Measurements from ENCODE around the gene GLI3.
"Not testable (repeated sequence)": the region's sequence is repeated elsewhere in the genome, so short reads cannot be mapped to it uniquely, and the experiment has no call there.

Gene GLI3

DNA sequence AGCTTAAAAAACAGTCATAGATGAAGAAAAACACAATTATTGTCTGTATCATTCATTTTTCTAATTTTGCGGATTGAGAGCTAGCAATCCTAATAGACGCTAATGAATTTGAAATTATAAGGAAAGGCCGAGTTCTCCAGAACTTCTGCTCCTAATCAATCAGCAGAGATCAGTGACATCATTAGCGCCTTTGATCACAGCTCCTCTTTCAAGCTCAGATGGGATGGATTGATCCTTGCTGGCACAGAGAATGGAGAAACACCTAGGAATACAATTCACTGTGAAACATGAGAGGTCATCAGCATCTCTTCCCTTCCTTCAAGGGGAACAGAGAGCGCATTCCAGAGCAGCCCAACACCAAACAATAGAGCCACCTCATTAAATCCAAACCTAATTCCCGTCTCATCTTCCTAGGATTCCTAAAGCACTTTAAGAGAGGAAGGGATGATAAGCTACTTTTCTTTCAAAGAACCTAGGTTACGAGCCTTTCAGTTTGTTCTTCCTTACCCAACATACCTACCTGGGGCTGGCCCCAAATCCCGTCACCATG lies 24.4 kb downstream of the GLI3 start:
- no peak for DNase-seq (ENCODE audit: low read depth)

DNA sequence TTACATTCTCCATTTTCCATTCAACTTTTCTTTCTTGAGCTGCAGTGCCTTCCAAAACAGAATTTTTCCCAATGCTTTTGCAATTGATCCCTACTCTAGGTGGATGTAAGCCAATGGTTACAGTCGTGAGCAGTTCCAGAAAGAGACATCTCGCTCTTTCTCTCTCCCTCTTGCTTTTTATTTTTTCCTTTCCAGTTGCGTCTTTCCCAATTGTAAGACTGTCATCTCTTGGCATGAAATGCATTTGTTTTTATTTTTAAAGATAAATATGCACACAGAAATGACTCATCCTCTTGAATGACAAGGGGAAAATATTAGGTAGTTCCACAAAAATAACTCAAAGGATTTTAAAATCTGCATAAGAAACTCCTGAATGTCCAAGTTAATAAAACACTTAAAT lies 25.1 kb downstream of the GLI3 start:
- no peak for DNase-seq (ENCODE audit: low read depth)

DNA sequence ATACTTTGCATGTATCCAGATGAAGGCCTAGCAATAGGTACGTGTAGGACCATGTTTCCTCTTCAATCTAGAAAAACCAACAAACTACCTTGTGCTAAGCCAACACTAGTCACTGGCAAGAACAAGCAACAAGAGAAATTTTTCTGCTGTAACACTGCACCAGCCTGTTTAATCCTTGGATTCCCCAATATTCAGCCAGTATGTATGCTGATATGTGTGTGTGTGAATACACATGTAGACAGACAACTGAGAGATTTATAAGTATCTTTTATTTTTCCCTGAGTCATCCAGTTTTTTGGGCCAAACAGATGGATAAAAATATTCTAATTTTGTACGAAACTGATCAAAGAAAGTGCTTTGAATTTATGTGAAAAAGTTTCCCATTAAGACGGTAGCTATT lies 26.2 kb downstream of the GLI3 start:
- no peak for DNase-seq (ENCODE audit: low read depth)

DNA sequence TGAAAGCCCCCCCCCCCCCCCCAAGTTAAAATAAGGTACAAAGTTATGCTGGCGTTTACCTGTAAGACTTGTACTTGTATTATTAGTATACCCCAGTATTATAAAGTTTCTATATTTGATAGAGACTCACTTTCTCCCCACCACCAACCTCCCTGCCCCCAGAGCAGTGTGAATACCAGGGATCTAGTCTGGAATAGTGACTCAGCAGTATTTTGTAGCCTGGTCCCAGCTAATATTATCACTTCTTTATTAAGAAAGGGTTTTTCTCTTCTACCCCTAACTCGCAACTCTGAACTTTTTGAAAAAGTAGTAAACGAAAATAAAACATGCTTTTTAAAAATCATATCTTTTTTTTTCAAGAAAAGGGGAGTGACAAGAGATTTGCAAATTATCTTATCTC lies 26.7 kb downstream of the GLI3 start:
- no peak for DNase-seq (ENCODE audit: low read depth)

DNA sequence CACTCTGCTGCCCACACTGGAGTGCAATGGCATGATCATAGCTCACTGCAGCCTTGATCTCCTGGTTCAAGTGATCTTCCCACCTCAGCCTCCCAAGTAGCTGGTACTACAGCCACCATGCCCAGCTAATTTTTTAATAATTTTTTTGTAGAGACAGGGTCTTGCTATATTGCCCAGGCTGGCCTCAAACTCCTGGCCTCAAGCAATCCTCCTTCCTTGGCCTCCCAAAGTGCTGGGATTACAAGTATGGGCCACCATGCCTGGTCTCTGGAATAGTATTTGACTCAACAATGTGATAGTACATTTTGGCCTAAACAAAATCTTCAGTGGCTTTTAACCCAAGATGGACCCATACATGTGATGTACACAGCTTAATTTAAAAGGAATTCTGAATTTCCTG lies 27.9 kb downstream of the GLI3 start:
- not testable (repeated sequence) for DNase-seq (ENCODE audit: low read depth)

DNA sequence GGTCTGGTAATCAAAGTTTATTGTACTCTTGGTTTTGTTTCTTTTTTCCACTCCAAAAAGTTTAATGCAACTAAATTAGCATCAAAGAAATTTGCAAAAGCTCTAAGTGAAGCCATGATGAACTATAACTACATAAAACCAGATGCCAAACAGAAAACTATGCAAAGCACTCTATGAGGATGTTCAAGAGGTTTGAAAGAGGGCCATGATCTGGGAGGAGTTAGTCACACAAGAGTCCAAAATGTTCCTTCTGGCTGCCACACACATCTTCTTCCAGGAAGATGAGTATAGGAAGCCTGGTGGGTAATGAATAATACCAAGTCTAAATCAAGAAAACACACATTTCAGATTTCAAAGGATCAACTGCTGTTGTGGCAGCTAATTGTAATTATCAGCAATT lies 28.4 kb downstream of the GLI3 start:
- DNase-seq (ENCODE audit: low read depth): no peak

DNA sequence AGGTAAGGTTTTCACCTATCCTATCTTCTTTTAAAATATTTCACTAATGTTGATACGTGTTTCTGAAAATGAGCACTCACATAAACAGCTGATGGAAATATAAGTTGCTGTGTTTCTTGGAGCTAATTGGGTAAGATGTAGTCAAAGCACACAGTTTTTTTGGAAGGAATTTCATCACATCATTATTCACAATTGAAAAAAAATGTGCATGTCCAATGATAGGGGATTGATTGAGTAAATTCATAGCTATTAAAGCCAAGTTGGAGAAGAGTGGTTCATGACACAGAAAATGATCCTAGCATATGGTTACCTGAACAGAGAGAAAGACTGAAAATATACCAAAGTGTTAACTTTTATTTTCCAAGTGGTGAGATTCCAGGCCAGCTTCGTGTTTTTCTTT lies 29.6 kb downstream of the GLI3 start:
- no peak for DNase-seq (ENCODE audit: low read depth)

DNA sequence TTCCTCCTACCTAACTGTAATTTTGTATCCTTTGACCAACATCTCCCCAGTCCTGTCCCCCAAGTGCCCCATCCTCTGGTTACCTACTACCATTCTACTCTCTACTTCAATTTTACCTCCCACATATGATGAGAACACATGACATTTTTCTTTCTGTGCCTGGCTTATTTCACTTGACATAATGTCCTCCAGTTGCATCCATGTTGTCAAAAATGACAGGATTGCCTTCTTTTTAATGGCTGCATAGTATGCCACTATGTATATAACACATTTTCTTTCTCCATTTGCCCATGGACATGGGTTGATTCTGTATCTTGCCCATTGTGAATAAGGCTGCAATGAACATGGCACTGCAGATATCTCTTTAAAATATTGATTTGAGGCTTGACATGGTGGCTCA lies 33.7 kb downstream of the GLI3 start:
- DNase-seq (ENCODE audit: low read depth): no peak

DNA sequence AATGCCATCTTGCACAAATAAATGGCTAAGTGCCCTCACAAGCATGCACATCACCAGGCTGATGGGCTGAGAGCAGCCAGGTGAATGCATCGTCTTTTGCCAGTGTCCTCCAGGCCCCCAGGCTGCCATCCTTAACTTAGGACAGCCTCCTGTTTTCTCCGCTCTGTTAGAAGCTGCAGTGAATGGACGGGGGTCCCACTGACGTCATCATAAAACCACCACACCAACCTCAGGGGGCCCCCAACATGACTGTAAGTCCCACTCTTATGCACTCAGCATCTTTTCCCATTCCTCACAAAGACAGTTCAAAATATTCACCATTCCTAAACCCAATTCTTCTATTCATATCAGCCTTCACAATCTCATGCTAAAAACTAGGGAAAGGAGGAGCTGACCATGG lies 34.4 kb downstream of the GLI3 start:
- DNase-seq (ENCODE audit: low read depth): no peak

DNA sequence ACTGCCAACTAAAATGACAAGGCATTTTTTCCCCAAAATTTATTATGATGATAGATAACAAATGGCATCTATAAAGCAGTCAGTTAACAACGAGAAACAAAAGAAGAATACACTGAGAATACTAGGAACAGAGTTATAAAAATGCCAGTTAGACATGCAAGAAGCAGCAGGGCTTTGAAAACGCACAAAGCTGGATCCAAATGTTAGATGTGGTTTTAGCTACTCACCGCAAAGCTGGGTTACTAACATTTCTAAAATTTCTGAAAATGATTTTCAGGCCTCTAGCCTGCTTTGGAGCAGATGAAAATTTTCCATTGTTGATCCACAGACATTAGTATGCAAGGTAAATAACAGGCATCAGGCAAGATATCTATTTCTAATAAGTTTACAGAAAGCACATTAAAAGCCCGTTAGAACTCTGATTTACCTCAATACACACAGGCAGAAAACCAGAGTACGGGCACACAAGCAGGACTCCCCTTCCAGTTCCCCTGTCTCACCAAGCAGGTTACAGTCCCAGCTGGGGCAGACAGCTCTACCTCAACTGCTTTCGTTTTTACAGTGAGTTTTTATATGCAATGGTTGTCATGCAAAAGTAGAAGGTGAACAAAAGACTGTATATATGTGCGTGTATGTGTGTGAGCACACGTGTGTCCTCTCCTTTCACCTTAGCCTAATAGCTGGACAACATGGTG lies 37.9 kb downstream of the GLI3 start:
- DNase-seq (ENCODE audit: low read depth): no peak

DNA sequence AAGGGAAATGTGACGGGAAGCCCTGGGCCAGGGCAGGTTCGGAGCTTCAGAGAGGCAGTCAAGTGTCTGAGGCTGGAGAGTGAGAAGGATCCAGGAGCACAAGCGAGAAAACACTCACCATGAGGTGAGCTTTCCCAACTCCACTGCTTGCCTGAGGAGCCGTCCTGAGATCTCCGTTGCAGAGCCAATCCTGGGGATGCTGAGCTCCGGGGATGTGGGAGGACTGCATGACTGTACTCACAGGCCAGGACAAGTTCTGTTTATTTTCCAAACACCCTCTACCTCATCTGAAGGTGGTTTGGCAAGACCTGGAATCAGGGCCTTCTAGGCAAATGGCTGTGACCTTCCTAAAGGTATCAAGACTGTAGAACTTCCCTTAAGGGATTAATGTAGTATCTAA lies 38.7 kb downstream of the GLI3 start:
- no peak for DNase-seq (ENCODE audit: low read depth)

DNA sequence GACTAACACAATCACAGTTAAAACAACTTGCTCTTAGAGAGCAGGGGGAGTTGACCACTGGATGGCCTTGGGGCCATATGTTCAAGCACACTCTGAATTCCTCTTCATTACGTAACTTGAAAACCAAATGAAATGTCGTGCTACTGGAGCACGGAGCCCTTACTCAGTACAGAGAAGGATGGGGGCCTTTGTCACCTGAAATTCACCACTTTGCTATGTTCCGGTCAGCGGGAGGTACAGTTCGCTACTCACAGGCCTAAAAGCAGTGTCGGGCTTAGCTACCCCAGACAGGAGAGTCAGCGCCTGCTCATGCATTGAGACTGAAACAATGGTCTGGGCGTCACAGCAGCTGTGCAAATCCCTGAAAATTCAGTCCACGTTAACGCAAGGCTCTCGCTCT lies 39.6 kb downstream of the GLI3 start:
- DNase-seq (ENCODE audit: low read depth): no peak

DNA sequence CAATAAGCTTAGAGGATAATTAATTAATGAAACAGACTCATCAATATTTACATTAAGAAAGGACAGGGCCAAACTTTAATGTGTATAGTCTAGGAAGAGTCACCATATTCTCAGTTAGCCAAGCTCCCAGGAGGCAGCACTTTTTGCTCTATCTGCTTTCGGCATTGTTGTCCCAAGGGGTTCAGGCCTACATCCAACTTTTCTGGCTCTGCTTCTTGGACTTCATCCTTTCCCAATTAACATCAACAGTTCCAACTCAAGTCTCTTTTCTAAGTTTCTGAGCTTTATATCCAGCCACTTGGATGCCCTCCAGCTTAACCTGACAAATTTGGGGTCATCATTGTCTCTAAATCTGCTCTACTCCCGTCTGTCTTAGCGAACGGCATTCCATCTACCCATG lies 42.8 kb downstream of the GLI3 start:
- no peak for DNase-seq (ENCODE audit: low read depth)

DNA sequence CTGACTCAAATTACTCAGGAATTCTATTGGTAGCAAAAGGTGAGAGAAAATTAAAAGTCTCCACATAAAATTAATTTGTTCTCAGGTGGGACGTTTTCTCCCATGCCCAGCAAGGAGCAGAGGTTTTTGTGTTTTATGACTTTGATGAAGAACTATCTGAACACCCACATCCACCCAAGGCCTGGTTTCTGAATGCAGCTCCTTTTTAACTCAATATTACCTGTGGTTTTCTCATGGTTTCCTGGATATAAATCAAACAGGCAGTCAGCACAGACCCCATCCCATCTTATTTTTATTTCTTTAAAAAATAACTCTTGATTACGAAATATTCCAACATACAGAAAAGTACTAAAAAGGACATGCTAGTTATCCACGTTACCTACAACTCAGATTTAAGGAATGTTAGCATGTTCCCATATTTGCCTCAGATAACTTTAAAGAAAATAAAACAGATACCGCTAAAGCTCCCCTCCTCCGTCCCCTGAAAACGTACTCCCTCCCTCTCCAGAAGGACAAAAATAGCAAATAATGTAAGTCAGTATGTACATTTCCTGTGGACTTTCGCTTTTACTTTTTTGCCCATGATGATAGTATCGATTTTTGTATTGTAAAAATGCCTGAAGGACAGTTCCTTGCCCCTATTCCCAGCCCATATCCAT lies 43.4 kb downstream of the GLI3 start:
- no peak for DNase-seq (ENCODE audit: low read depth)

DNA sequence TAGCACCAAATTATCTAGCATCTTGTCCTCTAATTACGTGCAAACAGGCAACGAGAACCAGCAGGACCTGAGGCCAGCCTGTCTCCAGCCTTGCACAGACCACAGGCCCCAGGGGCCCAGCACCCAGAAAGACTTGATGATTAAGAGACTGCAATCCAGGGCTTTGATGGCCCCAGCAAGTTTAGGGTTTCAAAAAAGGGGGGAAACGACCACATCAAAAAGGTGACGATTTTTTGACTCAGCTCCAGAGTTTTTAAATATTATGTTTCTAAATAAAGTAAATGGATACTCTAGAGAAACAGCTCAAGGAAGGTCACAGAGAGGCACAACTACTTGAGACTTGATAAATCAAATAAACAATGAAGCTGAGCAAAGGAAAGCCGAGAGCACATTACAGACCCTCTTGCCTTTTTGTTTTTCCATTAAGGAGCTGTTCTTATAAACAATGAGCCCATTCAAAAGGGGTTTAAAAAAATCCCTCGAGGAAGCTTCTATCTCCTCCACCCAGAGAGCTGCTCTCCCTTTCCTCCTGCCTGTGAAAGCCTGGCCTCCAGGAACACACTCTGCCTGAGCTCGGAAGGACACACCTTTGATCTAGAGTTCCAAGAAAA lies 44.1 kb downstream of the GLI3 start:
- DNase-seq (ENCODE audit: low read depth): no peak

DNA sequence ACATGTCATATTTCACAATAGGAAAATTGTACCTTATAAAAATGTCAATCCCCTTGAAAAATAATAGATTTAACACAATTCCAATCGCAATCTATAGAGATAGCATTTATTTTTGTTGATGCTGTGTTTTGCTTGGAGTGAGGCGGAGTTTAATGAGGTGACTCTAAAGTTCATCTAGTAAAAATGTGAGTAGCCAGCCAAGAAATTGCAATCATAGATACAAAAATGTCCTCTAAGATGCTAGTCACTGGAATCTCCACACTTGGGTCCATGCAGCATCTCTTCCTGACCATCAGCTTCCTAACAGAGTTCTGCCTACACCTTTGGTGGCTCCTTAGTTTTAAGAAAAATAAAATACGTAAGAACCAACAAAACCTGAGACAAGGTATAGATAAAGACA lies 44.9 kb downstream of the GLI3 start:
- DNase-seq (ENCODE audit: low read depth): no peak

DNA sequence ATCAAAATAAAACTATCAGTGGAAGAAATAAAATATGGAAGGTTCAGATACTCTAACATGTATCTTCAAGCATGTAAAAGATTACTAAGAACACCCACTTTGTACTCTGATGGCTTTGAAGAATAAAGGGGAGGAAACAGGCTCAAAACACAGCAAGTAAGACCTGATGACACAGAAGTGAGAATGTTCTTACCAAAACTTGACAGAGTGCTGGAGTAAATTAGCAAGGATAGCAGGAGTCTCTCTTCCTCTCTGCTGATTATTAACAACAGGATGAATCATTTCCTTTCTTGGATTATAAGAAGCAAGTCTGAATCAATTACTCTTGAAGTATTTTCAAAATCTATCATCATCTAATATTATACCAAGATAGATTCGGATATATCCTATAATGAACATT lies 47.5 kb downstream of the GLI3 start:
- no peak for DNase-seq (ENCODE audit: low read depth)

DNA sequence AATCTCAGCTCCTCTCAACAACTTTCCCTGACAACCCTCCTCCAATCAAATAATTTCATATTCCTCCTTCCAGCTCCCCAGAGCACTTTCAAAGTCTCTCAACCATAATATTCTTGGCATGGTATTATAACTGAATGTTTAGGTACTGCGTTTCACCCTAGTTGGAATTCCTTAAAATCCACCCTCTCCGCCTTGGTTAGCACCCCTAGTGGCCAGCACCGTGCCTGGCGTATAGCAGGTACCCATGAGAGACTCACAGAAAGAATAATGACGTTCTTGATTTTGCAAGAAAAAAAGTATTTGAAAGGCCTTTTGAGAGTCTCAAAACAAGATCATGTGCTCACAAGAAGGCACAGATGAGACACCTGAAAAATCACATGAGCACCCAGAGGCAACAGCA lies 50.9 kb downstream of the GLI3 start:
- DNase-seq (ENCODE audit: low read depth): no peak

DNA sequence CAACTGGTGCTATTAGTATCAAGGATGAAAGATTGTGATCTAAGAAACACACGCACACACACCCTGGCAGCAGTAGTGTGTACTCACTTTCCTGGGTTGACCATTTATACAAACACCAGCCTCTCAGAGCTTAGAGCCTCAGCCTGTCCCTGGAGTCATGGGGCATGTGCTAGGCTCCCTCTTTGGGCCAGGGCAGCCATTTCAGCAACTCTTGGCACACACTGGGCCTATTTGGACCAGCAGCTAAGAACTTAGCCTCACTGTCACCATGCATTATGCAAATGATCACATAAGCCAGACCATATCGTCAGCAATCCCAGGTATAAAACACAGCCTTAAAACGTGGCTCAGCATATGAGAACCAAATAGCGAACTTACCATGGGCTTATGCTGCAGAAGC lies 51.3 kb downstream of the GLI3 start:
- no peak for DNase-seq (ENCODE audit: low read depth)

DNA sequence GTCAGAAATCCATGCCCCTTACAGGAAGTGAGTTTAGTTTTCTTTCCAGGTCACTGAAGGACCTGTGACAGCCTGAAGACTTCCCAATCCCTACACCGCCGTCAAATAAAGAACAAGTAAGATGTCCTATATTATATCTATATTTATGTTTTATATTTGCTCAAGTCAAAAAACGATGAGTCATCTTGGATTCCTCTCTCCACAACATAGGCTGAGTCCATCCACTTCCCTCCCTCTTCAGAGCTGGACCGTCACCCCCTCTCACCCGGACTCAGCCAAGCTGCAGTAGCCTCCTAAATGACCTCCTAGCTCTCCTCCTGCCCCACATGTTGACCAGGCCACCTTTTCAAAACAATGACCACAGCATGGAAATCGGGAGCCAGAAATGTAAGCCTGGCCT lies 53.5 kb downstream of the GLI3 start:
- DNase-seq (ENCODE audit: low read depth): no peak

DNA sequence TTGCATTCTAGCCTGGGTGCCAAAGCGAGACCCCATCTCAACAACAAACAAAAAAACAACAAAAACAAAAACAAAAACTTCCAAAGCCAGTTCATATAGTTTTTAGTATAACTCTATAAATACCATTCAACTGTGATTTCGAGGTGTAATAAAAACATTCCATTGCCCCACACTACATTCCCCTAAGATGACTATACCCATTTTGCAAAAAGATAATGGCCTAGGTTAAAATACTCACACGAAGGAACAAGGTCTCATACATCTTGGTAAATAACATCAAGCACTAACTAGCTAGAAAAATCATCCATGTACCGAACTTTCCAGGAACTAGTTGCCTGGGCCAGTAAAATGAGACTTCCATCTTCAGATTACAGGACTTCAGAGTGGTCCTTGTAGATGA lies 55.4 kb downstream of the GLI3 start:
- DNase-seq (ENCODE audit: low read depth): no peak

DNA sequence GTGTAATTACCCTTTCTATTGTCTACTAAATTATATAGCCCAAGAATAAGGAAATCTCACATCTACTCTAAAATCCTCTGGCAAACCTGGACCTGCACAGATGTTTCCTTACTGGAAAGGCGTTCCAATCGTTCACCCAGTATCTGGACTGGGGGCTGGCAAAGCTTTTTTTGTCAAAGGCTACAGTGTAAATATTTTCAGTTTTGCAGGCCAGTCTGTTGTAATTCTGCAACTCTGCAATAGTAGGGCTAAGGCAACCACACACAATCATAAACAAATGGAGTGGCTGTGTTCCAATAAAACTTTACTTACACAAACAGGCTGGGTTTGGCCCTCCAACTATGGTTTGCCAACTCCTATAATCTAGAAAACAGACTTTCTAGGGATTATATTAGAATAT lies 56.2 kb downstream of the GLI3 start:
- no peak for DNase-seq (ENCODE audit: low read depth)

DNA sequence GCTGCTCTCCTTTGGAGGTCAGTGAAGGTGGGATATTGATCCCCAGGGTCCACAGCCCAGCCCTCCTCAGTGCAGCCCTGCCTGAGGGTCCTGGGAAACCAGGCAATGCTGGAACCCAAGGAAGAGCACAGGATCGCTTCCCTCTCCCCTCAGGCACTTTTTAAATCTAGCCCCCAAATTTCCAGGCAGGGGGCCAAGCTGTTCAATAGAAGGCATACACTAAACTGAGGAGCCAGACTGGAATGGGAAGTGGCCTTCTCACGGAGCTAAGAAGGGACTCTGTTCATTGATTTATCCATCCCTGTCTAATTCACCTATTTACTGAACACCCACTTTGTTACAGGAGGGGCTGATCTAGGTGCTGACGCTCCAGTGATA lies 60.3 kb downstream of the GLI3 start:
- no peak for DNase-seq (ENCODE audit: low read depth)

Measured in T follicular helper cell (primary cell).